LNCAP (cell line): ENCODE data around the gene EFR3B.
A peak's percentile ranks its signal among the peaks of the same experiment; 100 is the strongest.

Experiments used
- TF ChIP-seq, protein P1 (sequence below): fragments of 450-650 bp; IDR thresholded peaks from 2 replicates; pipeline ENCODE4 v1.5.1; 2017; ENCODE audit warnings: mild to moderate bottlenecking

Gene EFR3B

DNA sequence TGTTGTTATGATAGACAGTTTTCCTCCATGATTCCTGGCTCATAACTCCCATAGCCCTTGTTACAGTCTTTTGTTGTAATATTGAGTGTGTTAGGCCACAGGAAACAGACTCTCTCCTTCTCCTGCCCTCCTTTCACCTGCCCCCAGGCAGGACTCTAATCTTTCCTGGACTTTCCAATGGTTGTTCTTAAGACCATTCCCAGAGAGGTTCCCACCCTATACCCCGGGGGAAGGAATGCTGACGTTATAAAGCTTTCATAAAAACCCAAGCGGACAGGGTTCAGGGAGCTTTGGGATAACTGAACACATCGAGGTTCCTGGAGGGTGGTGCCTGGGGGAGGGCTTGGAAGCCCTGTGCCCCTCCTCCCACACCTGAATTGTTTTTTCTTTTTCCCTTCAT, 2.8 kb upstream of the EFR3B start:
- TF ChIP-seq, protein P1, sequence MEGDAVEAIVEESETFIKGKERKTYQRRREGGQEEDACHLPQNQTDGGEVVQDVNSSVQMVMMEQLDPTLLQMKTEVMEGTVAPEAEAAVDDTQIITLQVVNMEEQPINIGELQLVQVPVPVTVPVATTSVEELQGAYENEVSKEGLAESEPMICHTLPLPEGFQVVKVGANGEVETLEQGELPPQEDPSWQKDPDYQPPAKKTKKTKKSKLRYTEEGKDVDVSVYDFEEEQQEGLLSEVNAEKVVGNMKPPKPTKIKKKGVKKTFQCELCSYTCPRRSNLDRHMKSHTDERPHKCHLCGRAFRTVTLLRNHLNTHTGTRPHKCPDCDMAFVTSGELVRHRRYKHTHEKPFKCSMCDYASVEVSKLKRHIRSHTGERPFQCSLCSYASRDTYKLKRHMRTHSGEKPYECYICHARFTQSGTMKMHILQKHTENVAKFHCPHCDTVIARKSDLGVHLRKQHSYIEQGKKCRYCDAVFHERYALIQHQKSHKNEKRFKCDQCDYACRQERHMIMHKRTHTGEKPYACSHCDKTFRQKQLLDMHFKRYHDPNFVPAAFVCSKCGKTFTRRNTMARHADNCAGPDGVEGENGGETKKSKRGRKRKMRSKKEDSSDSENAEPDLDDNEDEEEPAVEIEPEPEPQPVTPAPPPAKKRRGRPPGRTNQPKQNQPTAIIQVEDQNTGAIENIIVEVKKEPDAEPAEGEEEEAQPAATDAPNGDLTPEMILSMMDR: no peak

DNA sequence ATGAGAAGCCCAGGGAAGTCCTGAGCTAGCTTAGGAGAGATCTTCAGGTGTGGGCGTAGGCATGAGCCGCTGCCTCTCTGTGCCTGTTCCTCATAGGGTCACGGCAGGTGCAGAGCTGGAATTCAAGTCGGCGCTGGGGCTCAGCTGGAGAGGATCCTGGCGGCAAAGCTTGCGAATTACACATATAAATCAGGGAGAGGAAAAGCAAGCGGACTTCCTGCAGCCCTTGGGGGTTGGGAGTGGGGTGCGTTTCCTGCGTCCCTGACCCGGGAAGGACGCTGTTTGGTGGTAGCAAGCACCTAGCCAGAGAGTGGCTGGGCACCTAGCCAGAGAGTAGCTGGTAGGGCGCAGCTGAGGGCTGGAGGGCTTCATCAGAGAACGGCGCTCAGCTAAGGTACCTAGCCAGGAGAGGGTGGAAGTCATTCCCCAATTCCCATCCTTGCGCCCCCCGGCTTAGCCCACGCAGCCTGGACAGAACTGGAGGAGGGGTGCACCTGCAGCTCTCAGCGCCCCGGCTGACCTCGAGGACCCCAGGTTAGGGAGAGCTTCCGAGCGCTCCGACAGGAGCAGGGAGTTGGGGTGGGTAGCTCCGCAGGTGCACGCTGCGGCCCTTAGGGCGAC, 459 bp upstream of the EFR3B start:
- TF ChIP-seq, protein P1: peak; percentile 16; the same call in 1 of the 2 replicates

DNA sequence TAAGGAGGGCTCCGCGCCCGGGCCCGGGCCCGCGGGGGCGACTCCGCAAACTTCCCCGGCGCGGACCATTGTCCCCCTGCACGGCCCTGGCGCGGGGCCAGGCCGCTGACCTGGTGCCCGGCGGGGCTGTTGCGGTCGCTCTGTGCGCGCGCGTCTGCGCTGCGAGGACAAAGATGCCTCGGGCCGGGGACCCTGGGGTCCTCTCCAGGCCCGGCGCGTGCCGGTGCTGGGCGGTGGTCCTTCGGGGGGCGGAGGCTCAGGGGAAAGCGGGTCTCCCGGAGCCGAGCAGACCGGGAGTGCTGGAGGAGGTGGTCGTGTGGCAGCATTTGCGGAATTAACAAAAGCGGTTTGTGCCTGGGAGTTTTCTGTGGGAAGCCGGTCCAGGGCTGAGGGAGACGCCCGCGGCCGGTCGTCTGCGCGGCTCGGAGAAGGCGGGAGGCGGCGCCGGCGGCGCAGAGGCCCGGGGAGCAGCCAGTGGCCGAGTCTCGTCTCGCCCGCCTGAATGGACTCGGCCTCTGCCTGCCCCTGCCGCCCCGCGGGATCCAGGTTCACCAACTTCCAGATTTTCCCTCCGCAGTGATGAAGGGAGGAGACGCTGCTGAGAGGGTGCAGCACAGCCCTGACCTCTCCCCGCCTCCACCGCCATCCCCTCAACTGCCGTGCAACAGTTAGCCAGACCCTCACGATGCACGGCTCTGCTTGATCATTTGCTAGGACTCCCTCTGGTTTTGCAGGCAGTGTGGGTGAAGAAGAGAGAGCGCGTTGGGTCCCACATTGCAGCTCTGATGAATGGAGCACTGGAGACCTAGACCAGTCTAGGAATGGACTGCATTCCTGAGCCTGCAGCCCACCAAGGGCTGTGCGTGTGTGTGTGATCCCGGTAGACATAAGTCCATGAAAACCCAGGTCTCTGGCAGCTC, 705 bp downstream of the EFR3B start:
- TF ChIP-seq, protein P1: no peak

DNA sequence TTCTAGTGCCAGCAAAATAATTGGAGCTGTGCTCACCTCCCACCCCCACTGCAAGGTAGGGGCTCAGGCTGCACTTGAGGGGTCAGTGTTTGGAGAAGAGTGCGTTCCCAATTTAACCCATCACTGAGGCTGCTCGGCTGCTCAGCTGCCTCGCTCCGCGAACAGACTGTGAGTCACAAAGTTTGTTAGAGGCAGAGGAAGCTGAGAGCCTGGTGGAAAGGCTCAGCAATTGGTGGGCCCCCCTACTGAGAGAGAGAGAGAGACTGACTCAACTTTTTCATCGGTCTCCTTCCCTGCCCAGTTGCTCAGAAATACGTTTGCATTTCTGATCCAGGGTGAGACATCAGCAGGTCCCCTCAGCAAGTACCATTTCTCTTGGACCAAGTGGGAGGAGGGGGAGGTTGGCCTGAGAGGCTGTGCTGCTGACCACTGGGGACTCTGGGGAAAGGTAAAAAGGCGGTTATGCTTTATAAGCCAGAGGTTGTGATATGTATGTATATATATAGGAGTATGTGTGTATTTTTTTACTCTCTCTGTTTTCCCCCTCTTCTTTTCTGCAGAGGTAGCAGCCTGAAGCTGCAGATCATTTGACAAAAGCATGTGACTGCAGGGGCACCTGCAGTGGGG, 1.5 kb downstream of the EFR3B start:
- TF ChIP-seq, protein P1: no peak

DNA sequence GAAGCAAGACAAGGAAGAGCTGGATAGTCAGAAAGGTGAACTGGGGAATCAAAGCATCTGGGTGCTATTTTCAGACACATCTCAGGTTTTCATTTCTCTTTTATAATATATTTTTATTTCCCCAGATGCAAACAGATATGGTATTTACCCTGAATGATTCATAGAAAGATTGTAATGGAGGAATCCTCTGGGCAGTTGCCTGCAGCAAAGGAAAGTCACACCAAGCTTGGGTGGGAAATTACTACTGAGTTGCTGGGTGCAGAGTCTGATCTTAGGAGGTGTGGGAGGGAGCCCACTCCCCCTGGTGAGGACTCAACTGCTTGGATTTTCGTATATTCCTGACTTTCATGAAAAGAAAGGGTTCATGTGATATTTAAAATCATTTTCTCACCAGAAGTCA, 2.1 kb downstream of the EFR3B start:
- TF ChIP-seq, protein P1: no peak

DNA sequence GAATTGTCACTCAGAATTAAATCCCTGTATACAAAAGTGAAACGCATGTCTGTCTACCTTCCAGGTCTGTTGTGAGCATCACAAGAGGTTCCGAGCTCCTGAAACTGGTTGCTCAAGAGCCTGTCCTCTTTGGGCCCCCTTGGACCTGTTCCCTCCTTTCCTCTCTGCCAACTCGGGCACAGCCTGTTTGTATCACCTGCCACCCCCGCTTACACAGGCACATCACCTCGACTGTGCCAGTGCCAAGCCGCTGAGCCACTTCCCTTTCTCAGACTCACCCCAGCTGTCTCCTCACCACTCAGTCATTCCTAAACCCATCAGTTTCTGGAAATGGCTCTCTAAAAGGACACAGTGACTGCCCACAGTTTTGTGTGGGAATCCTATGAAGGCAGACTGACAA, 3.1 kb downstream of the EFR3B start:
- TF ChIP-seq, protein P1: no peak

DNA sequence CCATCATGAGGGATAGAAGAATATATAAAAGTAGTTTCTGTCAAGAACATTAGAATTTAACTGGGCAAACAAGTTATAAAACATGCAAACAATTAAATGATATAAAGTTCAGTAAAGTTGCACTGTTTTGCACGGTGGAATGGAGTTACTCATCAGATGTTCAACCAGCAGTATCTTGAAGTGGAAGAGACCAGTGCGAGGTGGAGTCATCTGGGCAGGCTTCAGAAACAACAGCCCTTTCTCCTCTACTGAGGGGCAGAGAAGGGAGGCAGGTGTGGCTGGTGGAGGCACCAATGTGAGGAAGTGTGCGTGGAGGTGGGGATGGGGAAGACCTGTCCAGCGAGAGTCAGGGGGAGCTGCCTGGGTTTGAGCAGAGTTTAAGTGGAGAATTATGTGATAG, 7.5 kb downstream of the EFR3B start:
- TF ChIP-seq, protein P1: no peak
